ENCODE measurements around the gene EZH2. TPM values are rescaled to one million over a fixed set of nuclear protein-coding genes. Genes with fewer than 3 reads are reported as not detected.

The EZH2 gene
- total RNA-seq, 1 donor from 2014 or later, result 37.5 TPM

GRCh38 chr7:148819697-148820360, 64.3 kb downstream of the EZH2 start:
- TF ChIP-seq CTCF (IDR thresholded peaks at IDR 0.05; ENCODE audit: unreplicated experiment), result no peak
- Mint-ChIP-seq H3K27me3 (ENCODE audit: unreplicated experiment) (peaks cover 4% of the 10 kb centered on the region), H3K9me3 (ENCODE audit: unreplicated experiment) (no peaks in the 10 kb centered on the region), H3K4me3 (ENCODE audit: unreplicated experiment) (no peak overlapping the region), H3K4me1 (ENCODE audit: unreplicated experiment) (peaks cover 15% of the 10 kb centered on the region), H3K36me3 (ENCODE audit: low read depth, unreplicated experiment) (peaks cover 4% of the 10 kb centered on the region), H3K27ac (ENCODE audit: unreplicated experiment) (no peak overlapping the region)
- DNase-seq (ENCODE audit: low spot score), result no peak

GRCh38 chr7:148815612-148816011, 68.5 kb downstream of the EZH2 start:
- Mint-ChIP-seq H3K4me3 (ENCODE audit: unreplicated experiment) (no peak overlapping the region), H3K27ac (ENCODE audit: unreplicated experiment) (no peak overlapping the region), H3K4me1 (ENCODE audit: unreplicated experiment) (peaks cover 15% of the 10 kb centered on the region)

GRCh38 chr7:148814922-148815559, 69.0 kb downstream of the EZH2 start:
- no peak for DNase-seq (ENCODE audit: low spot score)
- TF ChIP-seq CTCF (IDR thresholded peaks at IDR 0.05; ENCODE audit: unreplicated experiment), result no peak
- Mint-ChIP-seq H3K4me1 (ENCODE audit: unreplicated experiment) (peaks cover 15% of the 10 kb centered on the region), H3K36me3 (ENCODE audit: low read depth, unreplicated experiment) (peaks cover 12% of the 10 kb centered on the region), H3K27me3 (ENCODE audit: unreplicated experiment) (peaks cover 6% of the 10 kb centered on the region), H3K9me3 (ENCODE audit: unreplicated experiment) (no peaks in the 10 kb centered on the region), H3K27ac (ENCODE audit: unreplicated experiment) (no peak overlapping the region), H3K4me3 (ENCODE audit: unreplicated experiment) (no peak overlapping the region)

More at GRCh38 chr7:148815612-148816011, 68.5 kb downstream of the EZH2 start:
- TF ChIP-seq CTCF (IDR thresholded peaks at IDR 0.05; ENCODE audit: unreplicated experiment), result no peak
- DNase-seq (ENCODE audit: low spot score), result no peak
- peaks cover 6% of the 10 kb centered on the region for H3K27me3 Mint-ChIP-seq (ENCODE audit: unreplicated experiment)
- no peaks in the 10 kb centered on the region for H3K9me3 Mint-ChIP-seq (ENCODE audit: unreplicated experiment)
- H3K36me3 Mint-ChIP-seq (ENCODE audit: low read depth, unreplicated experiment), result peaks cover 10% of the 10 kb centered on the region

- Mint-ChIP-seq H3K36me3 (ENCODE audit: low read depth, unreplicated experiment) (peaks cover 21% of the 10 kb centered on the region), H3K27ac (ENCODE audit: unreplicated experiment) (no peak overlapping the region), H3K27me3 (ENCODE audit: unreplicated experiment) (peaks cover 6% of the 10 kb centered on the region)
Measured at GRCh38 chr7:148813890-148814289, 70.2 kb downstream of the EZH2 start.

More at GRCh38 chr7:148813890-148814289, 70.2 kb downstream of the EZH2 start:
- DNase-seq (ENCODE audit: low spot score), result no peak
- Mint-ChIP-seq H3K9me3 (ENCODE audit: unreplicated experiment) (no peaks in the 10 kb centered on the region), H3K4me1 (ENCODE audit: unreplicated experiment) (peaks cover 15% of the 10 kb centered on the region), H3K4me3 (ENCODE audit: unreplicated experiment) (no peak overlapping the region)
- TF ChIP-seq CTCF (IDR thresholded peaks at IDR 0.05; ENCODE audit: unreplicated experiment), result no peak
